GM12878 (cell line): ENCODE measurements around the gene PRC1. TPM values are rescaled to one million over a fixed set of nuclear protein-coding genes. Genes with fewer than 3 reads are reported as not detected.

Source experiments
- ATAC-seq: fragments of 200-7000 bp; cut with Tn5 transposase; 3 replicates; pipeline ENCODE4 v1.9.1; 2020; ENCODE audit warnings: mild to moderate bottlenecking, moderate library complexity
- BruUV-seq: library from RNA; stranded (reverse); fragments of 400-500 nt; replicated peaks from 2 replicates; lab custom pipeline; 2021; lab: Mats Ljungman, UMichigan
- CTCF ChIA-PET: fragments of 300-600 bp; sonication (Branson Sonifier 250); formaldehyde crosslinking; extraction: SDS; loops from one replicate; lab custom pipeline; 2021; ENCODE audit warnings: inconsistent platforms; lab: Yijun Ruan, JAX
- POLR2A ChIA-PET: fragments of 350-600 bp; formaldehyde crosslinking; extraction: SDS; loops from one replicate; lab custom pipeline; 2021; ENCODE audit warnings: inconsistent platforms; lab: Charles Lee
- RAD21 ChIA-PET: fragments of 300-600 bp; sonication (Branson Sonifier 250); formaldehyde crosslinking; loops from one replicate; lab custom pipeline; 2023; ENCODE audit warnings: antibody characterized with exemption; ENCODE audit not compliant: unreplicated experiment; lab: Charles Lee
- SMC1A ChIA-PET: fragments of 300-600 bp; sonication (Branson Sonifier 250); formaldehyde crosslinking; loops from one replicate; lab custom pipeline; 2023; ENCODE audit not compliant: unreplicated experiment, uncharacterized antibody; lab: Charles Lee
- DNase-seq: peaks from one replicate; pipeline ENCODE4 v3.0.0-alpha.2; 2011; ENCODE audit warnings: low read depth, low spot score
- FAIRE-seq: peaks from 3 replicates; lab custom pipeline; 2011; peaks lifted over from hg19 to GRCh38; lab: Jason Lieb, UNC
- H2AFZ ChIP-seq: 2 replicates; pipeline ENCODE4 v1.6.0; 2011; ENCODE audit warnings: low read depth, low read length, control low read depth; ENCODE audit not compliant: control insufficient read depth
- H3K27ac ChIP-seq: 2 replicates; pipeline ENCODE4 v1.5.1; 2011; ENCODE audit warnings: control low read depth; ENCODE audit not compliant: control insufficient read depth, insufficient read depth
- H3K27me3 ChIP-seq, 2 experiments: replicated peaks in 1 of 2; 2 replicates each; pipeline versions ENCODE4 v1.6.0 to v1.6.1; 2011; ENCODE audit warnings: low read length in 1 of 2; ENCODE audit not compliant: control insufficient read depth in 2 of 2, insufficient read depth in 2 of 2
- H3K36me3 ChIP-seq, 2 experiments: 2 replicates each; pipeline ENCODE4 v1.5.1; 2011; ENCODE audit warnings: low read length in 1 of 2; ENCODE audit not compliant: control insufficient read depth in 2 of 2, insufficient read depth in 2 of 2
- H3K4me1 ChIP-seq: 2 replicates; pipeline ENCODE4 v1.6.1; 2011; ENCODE audit warnings: mild to moderate bottlenecking, low read length, moderate library complexity, mixed read lengths; ENCODE audit not compliant: control insufficient read depth, insufficient read depth
- H3K4me2 ChIP-seq: 2 replicates; pipeline ENCODE4 v1.6.0; 2011; ENCODE audit warnings: control low read depth; ENCODE audit not compliant: control insufficient read depth, insufficient read depth
- H3K4me3 ChIP-seq: fragments of 200-600 bp; sonication (generic); 2 replicates; pipeline ENCODE4 v1.5.1; 2016
- H3K79me2 ChIP-seq: 2 replicates; pipeline ENCODE4 v1.6.0; 2011; ENCODE audit warnings: low read length; ENCODE audit not compliant: control insufficient read depth, insufficient read depth
- H3K9ac ChIP-seq: 2 replicates; pipeline ENCODE4 v1.8.0; 2011; ENCODE audit warnings: low read length, control low read depth, mixed read lengths; ENCODE audit not compliant: control insufficient read depth, insufficient read depth
- H3K9me3 ChIP-seq: replicated peaks from 3 replicates; pipeline ENCODE4 v1.5.1; 2011; ENCODE audit warnings: mild to moderate bottlenecking, low read length; ENCODE audit not compliant: control insufficient read depth, insufficient read depth
- H4K20me1 ChIP-seq: 2 replicates; pipeline ENCODE4 v1.6.0; 2011; ENCODE audit not compliant: control insufficient read depth, insufficient read depth
- WGBS: methylation state at CpG from one replicate; pipeline ENCODE4 v1.1.6; 2016; ENCODE audit warnings: low lambda C conversion rate; ENCODE audit not compliant: insufficient replicate concordance, insufficient coverage; ENCODE audit errors: missing lambda C conversion rate; 5-methylcytosine and 5-hydroxymethylcytosine counted together
- in situ Hi-C: fragments of 300-500 bp; cut with MboI; formaldehyde crosslinking; loops from 9 replicates; pipeline ENCODE4 v1.14.3; 2018; ENCODE audit warnings: mixed read lengths
- intact Hi-C: fragments of 100-400 bp; cut with micrococcal nuclease; formaldehyde crosslinking; loops from one replicate; pipeline ENCODE4 v1.14.2; 2022; ENCODE audit not compliant: unreplicated experiment
- polyA plus RNA-seq, 11 experiments: library from polyadenylated mRNA; depleted of rRNA in 4 of 11; unstranded in 6 of 11; stranded (reverse) in 5 of 11; fragments of >200 nt; fragmentation: Nextera tagmentation in 4 of 11; fragmentation: Illumina TruSeq in 1 of 11; extraction: Ambion mirVana in 4 of 11; extraction: Trizol in 1 of 11; gene quantifications; 1 replicate in 1 of 11; 2 replicates in 10 of 11; pipeline versions ENCODE4 v1.2.1 to v1.2.3, GENCODE V29; 2011 to 2016; ENCODE audit warnings: inconsistent platforms in 2 of 11, missing spikeins in 2 of 11, low read depth in 1 of 11
- total RNA-seq, 4 experiments: library from RNA; depleted of rRNA in 3 of 4; stranded (reverse); fragments of >200 nt in 3 of 4; fragmentation: Illumina TruSeq in 1 of 4; extraction: Trizol in 1 of 4; gene quantifications; 2 replicates each; pipeline versions ENCODE4 v1.2.1 to v1.2.3, GENCODE V29; 2013 to 2021
- TF ChIP-seq, protein P1 (sequence below): fragments of 450-650 bp; formaldehyde crosslinking; IDR thresholded peaks from 2 replicates; pipeline ENCODE4 v1.4.0; 2020; ENCODE audit warnings: mild to moderate bottlenecking, moderate library complexity

The PRC1 gene
- total and polyA plus RNA-seq, 10 of the 15 experiments (the other 5 are each of a cell fraction or from before 2014, with no cell fraction given), result 100 to 241 (median 131) TPM

DNA sequence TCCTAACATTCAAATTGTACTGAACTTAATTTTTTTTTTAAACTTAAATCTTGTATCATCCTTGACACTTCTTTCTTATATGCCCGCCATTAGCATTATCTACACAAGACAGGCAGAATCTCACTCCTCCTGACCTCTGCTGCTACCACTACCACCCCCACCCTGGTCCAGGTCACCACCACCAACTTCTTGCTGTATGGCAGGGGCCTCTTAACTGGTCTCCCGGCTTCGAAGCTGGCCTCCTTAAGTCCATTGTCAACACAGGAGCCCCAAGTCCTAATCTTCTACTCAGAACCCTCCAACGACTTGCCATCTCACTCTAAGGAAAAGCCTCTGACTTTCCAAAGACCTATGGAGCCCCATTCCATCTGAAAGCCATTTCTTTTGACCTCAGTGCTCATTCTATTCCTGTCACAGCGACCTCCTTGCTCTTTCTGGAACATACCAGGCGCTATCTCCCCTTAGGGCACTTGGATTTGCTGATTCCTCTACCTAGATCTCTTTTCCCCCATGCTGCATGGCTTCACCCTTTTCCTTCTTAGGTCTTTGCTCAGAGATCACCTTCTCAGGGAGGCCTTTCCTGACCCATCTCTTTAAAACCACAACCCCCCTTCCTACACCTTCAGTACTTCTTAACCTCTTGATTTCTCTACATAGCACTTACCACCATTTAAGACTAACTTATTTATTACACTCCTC lies 2.6 kb downstream of the PRC1 start:
- ATAC-seq (no peak), DNase-seq (no peak), FAIRE-seq (no peak)
- H3K27me3 ChIP-seq, result no peaks in the 10 kb centered on the region
- peak overlapping the region; percentile 75 for H2AFZ ChIP-seq
- ChIA-PET POLR2A (interaction anchor here (1.0 kb wide), 1 partner anchor 30 kb away, joined by 3 read pairs; no protein-coding TSS in a partner anchor), CTCF (interaction anchor here (1.0 kb wide), 1 partner anchor 60 kb away, joined by 3 read pairs; no protein-coding TSS in a partner anchor), RAD21 (no interaction called here), SMC1A (no interaction called here)
- H4K20me1 ChIP-seq, result no peaks in the 10 kb centered on the region
- peak overlapping the region; percentile 15; the same call in 1 of the 2 replicates for H3K9ac ChIP-seq
- in situ Hi-C loops (loop anchor here (25.0 kb wide), 1 partner anchor 1996 kb away; no protein-coding TSS in a partner anchor), intact Hi-C loops (loop anchor here (5.0 kb wide), 1 partner anchor 34 kb away; no protein-coding TSS in a partner anchor)
- H3K36me3 ChIP-seq, result no peaks in the 10 kb centered on the region
- H3K4me3 ChIP-seq, result peak overlapping the region; percentile 69
- H3K79me2 ChIP-seq, result peaks cover 86% of the 10 kb centered on the region
- WGBS, result over 99% methylated on average over 6 of the region's 6 CpGs
- peak overlapping the region; percentile 96 for H3K27ac ChIP-seq
- no TSS peak for BruUV-seq
- peaks cover 21% of the 10 kb centered on the region for H3K4me1 ChIP-seq
- peak overlapping the region; percentile 86 for H3K4me2 ChIP-seq
- TF ChIP-seq, protein P1, sequence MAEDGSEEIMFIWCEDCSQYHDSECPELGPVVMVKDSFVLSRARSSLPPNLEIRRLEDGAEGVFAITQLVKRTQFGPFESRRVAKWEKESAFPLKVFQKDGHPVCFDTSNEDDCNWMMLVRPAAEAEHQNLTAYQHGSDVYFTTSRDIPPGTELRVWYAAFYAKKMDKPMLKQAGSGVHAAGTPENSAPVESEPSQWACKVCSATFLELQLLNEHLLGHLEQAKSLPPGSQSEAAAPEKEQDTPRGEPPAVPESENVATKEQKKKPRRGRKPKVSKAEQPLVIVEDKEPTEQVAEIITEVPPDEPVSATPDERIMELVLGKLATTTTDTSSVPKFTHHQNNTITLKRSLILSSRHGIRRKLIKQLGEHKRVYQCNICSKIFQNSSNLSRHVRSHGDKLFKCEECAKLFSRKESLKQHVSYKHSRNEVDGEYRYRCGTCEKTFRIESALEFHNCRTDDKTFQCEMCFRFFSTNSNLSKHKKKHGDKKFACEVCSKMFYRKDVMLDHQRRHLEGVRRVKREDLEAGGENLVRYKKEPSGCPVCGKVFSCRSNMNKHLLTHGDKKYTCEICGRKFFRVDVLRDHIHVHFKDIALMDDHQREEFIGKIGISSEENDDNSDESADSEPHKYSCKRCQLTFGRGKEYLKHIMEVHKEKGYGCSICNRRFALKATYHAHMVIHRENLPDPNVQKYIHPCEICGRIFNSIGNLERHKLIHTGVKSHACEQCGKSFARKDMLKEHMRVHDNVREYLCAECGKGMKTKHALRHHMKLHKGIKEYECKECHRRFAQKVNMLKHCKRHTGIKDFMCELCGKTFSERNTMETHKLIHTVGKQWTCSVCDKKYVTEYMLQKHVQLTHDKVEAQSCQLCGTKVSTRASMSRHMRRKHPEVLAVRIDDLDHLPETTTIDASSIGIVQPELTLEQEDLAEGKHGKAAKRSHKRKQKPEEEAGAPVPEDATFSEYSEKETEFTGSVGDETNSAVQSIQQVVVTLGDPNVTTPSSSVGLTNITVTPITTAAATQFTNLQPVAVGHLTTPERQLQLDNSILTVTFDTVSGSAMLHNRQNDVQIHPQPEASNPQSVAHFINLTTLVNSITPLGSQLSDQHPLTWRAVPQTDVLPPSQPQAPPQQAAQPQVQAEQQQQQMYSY (CRISPR knock-in tag), result no peak
- H3K9me3 ChIP-seq, result no peaks in the 10 kb centered on the region
